Measurements from ENCODE around the gene SLC6A18. TPM values are rescaled to one million over a fixed set of nuclear protein-coding genes. Genes with fewer than 3 reads are reported as not detected.
"Not testable (repeated sequence)": the region's sequence is repeated elsewhere in the genome, so short reads cannot be mapped to it uniquely, and the experiment has no call there.

The SLC6A18 gene
- total RNA-seq, 1 donor from 2014 or later = not detected

DNA sequence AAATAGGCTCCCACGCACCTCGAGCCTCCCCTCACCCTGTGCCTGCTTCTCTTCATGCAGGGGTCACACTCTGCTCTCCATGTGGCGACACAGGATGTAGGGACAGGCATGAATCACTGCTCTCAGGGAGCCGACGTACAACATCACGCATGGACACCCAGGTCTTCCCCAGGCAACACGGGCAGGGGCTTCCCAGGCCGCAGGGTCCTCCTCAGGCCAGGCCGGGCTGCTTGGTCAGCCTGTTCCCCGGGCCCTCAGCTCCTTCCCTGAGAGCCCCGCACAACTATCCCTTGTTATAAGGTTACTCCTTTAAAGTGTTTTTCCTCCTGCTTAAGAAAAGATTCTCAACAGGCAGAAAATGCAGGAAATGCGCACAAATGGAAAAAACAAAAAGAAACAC, 1.1 kb downstream of the SLC6A18 start:
- no peak for DNase-seq (ENCODE audit: low read depth)
- peaks cover 30% of the 10 kb centered on the region for H3K27me3 ChIP-seq (ENCODE audit: control insufficient read depth, insufficient read depth, low read length)
- TF ChIP-seq, protein P1, sequence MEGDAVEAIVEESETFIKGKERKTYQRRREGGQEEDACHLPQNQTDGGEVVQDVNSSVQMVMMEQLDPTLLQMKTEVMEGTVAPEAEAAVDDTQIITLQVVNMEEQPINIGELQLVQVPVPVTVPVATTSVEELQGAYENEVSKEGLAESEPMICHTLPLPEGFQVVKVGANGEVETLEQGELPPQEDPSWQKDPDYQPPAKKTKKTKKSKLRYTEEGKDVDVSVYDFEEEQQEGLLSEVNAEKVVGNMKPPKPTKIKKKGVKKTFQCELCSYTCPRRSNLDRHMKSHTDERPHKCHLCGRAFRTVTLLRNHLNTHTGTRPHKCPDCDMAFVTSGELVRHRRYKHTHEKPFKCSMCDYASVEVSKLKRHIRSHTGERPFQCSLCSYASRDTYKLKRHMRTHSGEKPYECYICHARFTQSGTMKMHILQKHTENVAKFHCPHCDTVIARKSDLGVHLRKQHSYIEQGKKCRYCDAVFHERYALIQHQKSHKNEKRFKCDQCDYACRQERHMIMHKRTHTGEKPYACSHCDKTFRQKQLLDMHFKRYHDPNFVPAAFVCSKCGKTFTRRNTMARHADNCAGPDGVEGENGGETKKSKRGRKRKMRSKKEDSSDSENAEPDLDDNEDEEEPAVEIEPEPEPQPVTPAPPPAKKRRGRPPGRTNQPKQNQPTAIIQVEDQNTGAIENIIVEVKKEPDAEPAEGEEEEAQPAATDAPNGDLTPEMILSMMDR (IDR thresholded peaks at IDR 0.05; ENCODE audit: insufficient read depth, low read length, poor library complexity, severe bottlenecking) = no peak
- no peaks in the 10 kb centered on the region for H3K36me3 ChIP-seq (ENCODE audit: control insufficient read depth, insufficient read depth, low read length)
- no peak overlapping the region for H3K4me3 ChIP-seq (ENCODE audit: low read depth, low read length)

DNA sequence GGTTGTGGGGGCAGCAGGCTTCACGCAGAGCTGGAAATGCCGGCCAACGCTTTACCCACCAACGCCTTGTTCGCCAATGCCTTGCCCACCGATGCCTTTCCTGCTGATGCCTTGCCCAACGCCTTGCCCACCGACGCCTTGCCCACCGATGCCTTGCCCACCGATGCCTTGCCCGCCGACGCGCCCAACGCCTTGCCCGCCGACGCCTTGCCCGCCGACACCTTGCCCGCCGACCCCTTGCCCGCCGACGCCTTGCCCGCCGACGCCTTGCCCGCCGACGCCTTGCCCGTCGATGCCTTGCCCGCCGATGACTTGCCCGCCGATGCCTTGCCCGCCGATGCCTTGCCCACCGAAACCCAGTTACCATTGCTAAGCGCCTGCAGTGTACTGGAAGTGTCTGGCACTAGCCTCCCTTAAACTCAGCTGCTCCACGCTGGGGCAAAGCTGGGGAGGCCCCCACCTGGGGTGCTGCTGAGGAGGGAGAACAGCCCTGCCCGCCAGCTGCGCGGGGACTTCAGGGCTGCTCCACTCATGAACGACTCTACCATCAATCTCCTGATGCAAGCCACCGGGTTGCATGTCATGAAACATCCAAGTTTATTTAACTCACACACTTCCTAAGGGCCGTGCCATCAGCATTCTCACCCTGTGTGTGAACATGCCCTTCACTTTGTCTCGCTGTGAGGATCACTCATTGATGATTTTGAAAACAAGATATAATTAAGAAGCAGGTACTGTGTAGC, 1.8 kb downstream of the SLC6A18 start:
- H3K36me3 ChIP-seq (ENCODE audit: control insufficient read depth, insufficient read depth, low read length) = no peaks in the 10 kb centered on the region
- DNase-seq (ENCODE audit: low read depth) = no peak
- no peak overlapping the region for H3K4me3 ChIP-seq (ENCODE audit: low read depth, low read length)
- peaks cover 30% of the 10 kb centered on the region for H3K27me3 ChIP-seq (ENCODE audit: control insufficient read depth, insufficient read depth, low read length)
- TF ChIP-seq, protein P1 (IDR thresholded peaks at IDR 0.05; ENCODE audit: insufficient read depth, low read length, poor library complexity, severe bottlenecking) = no peak

DNA sequence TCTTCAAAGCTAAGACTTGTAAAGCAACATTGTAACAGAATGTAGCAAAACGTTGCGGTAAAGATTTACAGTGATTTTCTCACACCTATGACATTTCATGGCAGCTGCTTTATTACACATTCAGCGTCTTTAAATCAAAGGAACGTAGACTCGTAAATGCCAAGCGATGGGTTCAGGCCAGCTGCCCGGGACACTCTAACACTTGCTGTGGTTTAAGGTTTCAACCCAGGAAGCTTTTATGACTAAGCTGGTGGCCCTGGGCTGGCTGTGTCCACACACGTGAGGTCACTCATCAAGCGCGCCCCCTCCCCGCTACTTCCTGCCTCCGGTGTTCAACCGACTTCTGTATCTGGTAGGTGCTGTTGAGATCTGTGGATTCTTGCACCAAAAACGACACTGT, 2.5 kb downstream of the SLC6A18 start:
- TF ChIP-seq, protein P1 (IDR thresholded peaks at IDR 0.05; ENCODE audit: insufficient read depth, low read length, poor library complexity, severe bottlenecking) = no peak
- no peak for DNase-seq (ENCODE audit: low read depth)
- H3K36me3 ChIP-seq (ENCODE audit: control insufficient read depth, insufficient read depth, low read length) = no peaks in the 10 kb centered on the region
- peaks cover 30% of the 10 kb centered on the region for H3K27me3 ChIP-seq (ENCODE audit: control insufficient read depth, insufficient read depth, low read length)
- H3K4me3 ChIP-seq (ENCODE audit: low read depth, low read length) = no peak overlapping the region

DNA sequence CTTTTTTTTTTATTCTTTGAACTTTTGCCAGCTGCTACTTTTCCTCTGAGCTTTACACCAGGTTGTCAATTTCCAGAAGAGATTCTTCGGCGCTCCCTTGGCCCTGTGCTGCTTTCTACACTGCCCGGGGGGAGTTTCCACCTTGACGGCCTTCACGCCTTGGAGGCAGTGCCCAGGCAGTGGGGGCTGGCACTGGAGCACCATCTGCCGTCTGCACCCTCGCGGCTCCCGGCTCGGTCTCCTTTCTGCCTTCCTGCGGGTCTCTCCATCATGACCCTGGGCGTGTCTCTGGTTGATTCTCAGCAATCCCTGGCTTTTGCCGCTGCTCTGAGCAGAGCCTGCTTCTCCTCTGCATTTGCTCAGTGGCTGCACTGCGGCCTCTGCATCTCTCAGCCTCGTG, 2.9 kb downstream of the SLC6A18 start:
- TF ChIP-seq, protein P1 (IDR thresholded peaks at IDR 0.05; ENCODE audit: insufficient read depth, low read length, poor library complexity, severe bottlenecking) = no peak
- Histone ChIP-seq H3K36me3 (ENCODE audit: control insufficient read depth, insufficient read depth, low read length) (no peaks in the 10 kb centered on the region), H3K27me3 (ENCODE audit: control insufficient read depth, insufficient read depth, low read length) (peaks cover 30% of the 10 kb centered on the region), H3K4me3 (ENCODE audit: low read depth, low read length) (no peak overlapping the region)
- DNase-seq (ENCODE audit: low read depth) = no peak

DNA sequence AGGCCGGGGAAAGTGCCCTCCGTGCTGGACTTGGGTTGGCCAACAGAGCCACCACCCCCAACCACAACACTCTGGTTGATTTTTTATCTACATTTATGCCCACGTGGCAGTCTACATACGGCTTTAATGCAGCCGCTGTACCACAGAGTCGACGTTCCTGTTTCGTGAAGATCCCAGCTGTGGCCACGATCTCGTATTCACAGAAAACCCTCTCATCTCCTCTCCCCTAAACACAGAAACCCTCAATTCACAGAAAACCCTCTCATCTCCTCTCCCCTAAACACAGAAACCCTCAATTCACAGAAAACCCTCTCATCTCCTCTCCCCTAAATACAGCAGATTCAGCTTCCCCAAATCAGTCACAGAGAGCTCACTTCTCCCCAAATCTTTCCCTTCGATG, 3.8 kb downstream of the SLC6A18 start:
- not testable (repeated sequence) for H3K36me3 ChIP-seq (ENCODE audit: control insufficient read depth, insufficient read depth, low read length); H3K4me3 ChIP-seq (ENCODE audit: low read depth, low read length); DNase-seq (ENCODE audit: low read depth)
- peaks cover 30% of the 10 kb centered on the region for H3K27me3 ChIP-seq (ENCODE audit: control insufficient read depth, insufficient read depth, low read length)

DNA sequence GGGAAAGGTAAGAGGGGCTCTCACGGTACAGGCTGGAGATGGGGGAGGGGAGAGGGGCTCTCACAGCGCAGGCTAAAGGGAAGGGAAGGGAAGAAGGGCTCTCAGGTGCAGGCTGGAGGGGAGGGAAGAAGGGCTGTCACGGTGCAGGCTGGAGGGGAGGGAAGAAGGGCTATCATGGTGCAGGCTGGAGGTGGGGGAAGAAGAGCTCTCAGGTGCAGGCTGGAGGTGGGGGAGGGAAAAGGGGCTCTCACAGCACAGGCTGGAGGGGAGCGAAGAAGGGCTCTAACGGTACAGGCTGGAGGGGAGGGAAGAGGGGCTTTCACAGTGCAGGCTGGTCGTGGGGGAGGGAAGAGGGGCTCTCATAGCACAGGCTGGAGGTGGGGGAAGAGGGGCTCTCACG, 4.6 kb downstream of the SLC6A18 start:
- Histone ChIP-seq H3K36me3 (ENCODE audit: control insufficient read depth, insufficient read depth, low read length) (no peaks in the 10 kb centered on the region), H3K4me3 (ENCODE audit: low read depth, low read length) (no peak overlapping the region), H3K27me3 (ENCODE audit: control insufficient read depth, insufficient read depth, low read length) (peaks cover 30% of the 10 kb centered on the region)
- TF ChIP-seq, protein P1 (IDR thresholded peaks at IDR 0.05; ENCODE audit: insufficient read depth, low read length, poor library complexity, severe bottlenecking) = no peak
- no peak for DNase-seq (ENCODE audit: low read depth)

Data from kidney epithelial cell (primary cell).